SK-N-SH treated with all-trans-retinoic acid at 6 μM for 48 hours (cell line): ENCODE data around the gene SYNPO2.

Experiments used
- PATZ1 ChIP-seq: fragments of 250-450 bp; sonication (Bioruptor Pico); IDR thresholded peaks from 2 replicates; pipeline ENCODE4 v1.8.0; 2020; ENCODE audit warnings: mild to moderate bottlenecking, moderate library complexity, borderline replicate concordance
- PPARA ChIP-seq: fragments of 250-450 bp; sonication (Bioruptor Pico); IDR thresholded peaks from 2 replicates; pipeline ENCODE4 v1.5.0; 2020; ENCODE audit warnings: mild to moderate bottlenecking, borderline replicate concordance
- ZFP30 ChIP-seq: fragments of 450-650 bp; formaldehyde crosslinking; IDR thresholded peaks from 2 replicates; pipeline ENCODE4 v1.5.0; 2022; ENCODE audit warnings: mild to moderate bottlenecking, moderate library complexity

GRCh38 chr4:118898684-118899138 lies 10.1 kb downstream of the SYNPO2 start:
- TF ChIP-seq PPARA (CRISPR knock-in tag) = no peak
- TF ChIP-seq ZFP30 (CRISPR knock-in tag) = no peak
- TF ChIP-seq PATZ1 (CRISPR knock-in tag) = no peak
